CD4-positive, CD25-positive, alpha-beta regulatory T cell (primary cell): ENCODE data around the gene AP3B1. TPM values are rescaled to one million over a fixed set of nuclear protein-coding genes. Genes with fewer than 3 reads are reported as not detected.
A peak's percentile ranks its signal among the peaks of the same experiment; 100 is the strongest.
"Not testable (repeated sequence)": the region's sequence is repeated elsewhere in the genome, so short reads cannot be mapped to it uniquely, and the experiment has no call there.

Experiments used
- ATAC-seq, 2 donors: fragments of 150-1000 bp; cut with Tn5 transposase; one replicate each; pipeline ENCODE4 v1.10.0; 2021; ENCODE audit warnings: low read depth in 2 of 2, moderate number of reproducible peaks in 2 of 2, moderate library complexity in 1 of 2
- DNase-seq, 3 donors: peaks; one replicate each; pipeline versions ENCODE4 v3.0.0 to v3.0.0-alpha.2; 2012 to 2022; ENCODE audit warnings: mixed read lengths in 1 of 3
- H3K27ac ChIP-seq: one replicate; pipeline ENCODE4 v1.7.0; 2013; ENCODE audit warnings: mild to moderate bottlenecking, low read length; ENCODE audit not compliant: insufficient read depth, poor library complexity, severe bottlenecking
- H3K27me3 ChIP-seq: one replicate; pipeline ENCODE4 v1.7.0; 2013; ENCODE audit warnings: low read length; ENCODE audit not compliant: control insufficient read depth, insufficient read depth
- H3K36me3 ChIP-seq: one replicate; pipeline ENCODE4 v1.7.0; 2013; ENCODE audit warnings: mild to moderate bottlenecking, low read length, moderate library complexity; ENCODE audit not compliant: control insufficient read depth, insufficient read depth
- H3K4me1 ChIP-seq: 2 replicates; pipeline ENCODE4 v1.7.0; 2013; ENCODE audit warnings: mild to moderate bottlenecking, low read length; ENCODE audit not compliant: insufficient read depth, control insufficient read depth, poor library complexity, severe bottlenecking
- H3K4me3 ChIP-seq: one replicate; pipeline ENCODE4 v1.7.0; 2013; ENCODE audit warnings: low read depth, mild to moderate bottlenecking, low read length, moderate library complexity
- H3K9me3 ChIP-seq, 2 experiments: 1 replicate in 1 of 2; 2 replicates in 1 of 2; pipeline ENCODE4 v1.7.0; 2013; ENCODE audit warnings: low read length in 2 of 2, mild to moderate bottlenecking in 1 of 2, moderate library complexity in 1 of 2; ENCODE audit not compliant: control insufficient read depth in 2 of 2
- H3K27ac Mint-ChIP-seq, 3 donors: one replicate each; pipeline ENCODE4 v1.8.0; 2020 to 2022; ENCODE audit warnings: mild to moderate bottlenecking in 3 of 3, mixed read lengths in 3 of 3, moderate library complexity in 2 of 3
- H3K27me3 Mint-ChIP-seq: one replicate; pipeline ENCODE4 v1.8.0; 2022; ENCODE audit warnings: mild to moderate bottlenecking, mixed read lengths
- H3K36me3 Mint-ChIP-seq: one replicate; pipeline ENCODE4 v1.8.0; 2020; ENCODE audit warnings: mixed read lengths
- H3K4me1 Mint-ChIP-seq, 4 donors: one replicate each; pipeline ENCODE4 v1.8.0; 2020 to 2022; ENCODE audit warnings: mixed read lengths in 4 of 4, mild to moderate bottlenecking in 1 of 4
- H3K4me3 Mint-ChIP-seq, 4 donors: one replicate each; pipeline ENCODE4 v1.8.0; 2020 to 2022; ENCODE audit warnings: mild to moderate bottlenecking in 4 of 4, mixed read lengths in 4 of 4, moderate library complexity in 3 of 4
- H3K9me3 Mint-ChIP-seq, 7 donors: one replicate each; pipeline ENCODE4 v1.8.0; 2020 to 2022; ENCODE audit warnings: mixed read lengths in 7 of 7, mild to moderate bottlenecking in 3 of 7, moderate library complexity in 2 of 7
- polyA plus RNA-seq, 4 donors: library from polyadenylated mRNA; unstranded; fragments of 300-500 nt; fragmentation: Illumina TruSeq; gene quantifications; one replicate each; pipeline ENCODE4 v1.2.3, GENCODE V29; 2021
- total RNA-seq: library from RNA; stranded (reverse); gene quantifications from one replicate; pipeline ENCODE4 v1.2.3, GENCODE V29; 2022

AP3B1 gene
- total and polyA plus RNA-seq, 5 donors from 2014 or later = 27.9 to 44.5 (median 32.1) TPM

- no peak overlapping the region for H3K27ac ChIP-seq
- H3K27me3 ChIP-seq = no peaks in the 10 kb centered on the region
- peaks cover 16% of the 10 kb centered on the region for H3K36me3 Mint-ChIP-seq
- H3K4me1 Mint-ChIP-seq = peaks cover 0 to 8% (median 2%) of the 10 kb centered on the region in 4 donors
- H3K36me3 ChIP-seq = peaks cover 12% of the 10 kb centered on the region
- H3K4me3 Mint-ChIP-seq = no peak overlapping the region
- no peaks in the 10 kb centered on the region for H3K9me3 Mint-ChIP-seq
- H3K4me3 ChIP-seq = no peak overlapping the region
- DNase-seq (no peak), ATAC-seq (no peak)
- no peaks in the 10 kb centered on the region for H3K27me3 Mint-ChIP-seq
- no peaks in the 10 kb centered on the region for H3K4me1 ChIP-seq
- no peak overlapping the region for H3K27ac Mint-ChIP-seq
- no peaks in the 10 kb centered on the region for H3K9me3 ChIP-seq
Observed at GRCh38 chr5:78215565-78215964, 78.9 kb downstream of the AP3B1 start.

GRCh38 chr5:78213799-78214198 is 80.7 kb downstream of the AP3B1 start:
- Histone ChIP-seq H3K9me3 (no peaks in the 10 kb centered on the region), H3K27ac (no peak overlapping the region), H3K36me3 (peaks cover 12% of the 10 kb centered on the region), H3K4me3 (no peak overlapping the region), H3K27me3 (no peaks in the 10 kb centered on the region), H3K4me1 (no peaks in the 10 kb centered on the region)
- Mint-ChIP-seq H3K9me3 (no peaks in the 10 kb centered on the region), H3K4me3 (no peak overlapping the region), H3K27ac (no peak overlapping the region), H3K36me3 (peaks cover 12% of the 10 kb centered on the region), H3K27me3 (no peaks in the 10 kb centered on the region), H3K4me1 (peaks cover 0 to 5% (median 2%) of the 10 kb centered on the region in 4 donors)
- DNase-seq (no peak), ATAC-seq (no peak)

GRCh38 chr5:78211052-78211451 is 83.4 kb downstream of the AP3B1 start:
- Histone ChIP-seq H3K4me1 (no peaks in the 10 kb centered on the region), H3K36me3 (peaks cover 20% of the 10 kb centered on the region), H3K9me3 (no peaks in the 10 kb centered on the region), H3K27me3 (no peaks in the 10 kb centered on the region), H3K27ac (no peak overlapping the region), H3K4me3 (no peak overlapping the region)
- peaks cover 0 to 6% (median 4%) of the 10 kb centered on the region in 4 donors for H3K4me1 Mint-ChIP-seq
- peaks cover 19% of the 10 kb centered on the region for H3K36me3 Mint-ChIP-seq
- H3K4me3 Mint-ChIP-seq = no peak overlapping the region
- DNase-seq = no peak
- ATAC-seq = no peak
- no peaks in the 10 kb centered on the region for H3K27me3 Mint-ChIP-seq
- no peak overlapping the region for H3K27ac Mint-ChIP-seq
- H3K9me3 Mint-ChIP-seq = no peaks in the 10 kb centered on the region

DNA sequence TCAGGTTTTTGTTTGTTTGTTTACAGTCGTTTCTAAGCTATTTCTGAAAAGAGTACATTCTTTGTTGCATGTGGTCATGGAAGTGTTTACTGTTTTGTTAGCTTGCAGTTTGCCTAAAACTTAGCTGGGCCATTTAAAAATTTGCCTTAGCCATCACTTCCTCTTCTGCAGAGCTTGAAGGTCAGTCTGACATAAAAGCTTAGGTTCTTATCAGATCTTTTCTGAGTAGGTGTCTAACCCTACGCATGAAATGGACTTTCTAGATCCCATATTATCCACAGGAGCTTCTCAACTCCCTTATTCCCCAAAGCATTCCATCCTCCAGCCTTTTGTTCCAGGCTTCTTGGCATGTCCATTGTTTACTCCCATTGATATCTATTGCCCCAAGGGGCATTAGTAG is 90.3 kb downstream of the AP3B1 start:
- Mint-ChIP-seq H3K9me3 (peaks cover 0 to 6% (median 2%) of the 10 kb centered on the region in 7 donors), H3K4me1 (peaks cover 2 to 21% (median 6%) of the 10 kb centered on the region in 4 donors), H3K4me3 (no peak overlapping the region), H3K27ac (no peak overlapping the region), H3K27me3 (no peaks in the 10 kb centered on the region), H3K36me3 (peaks cover 45% of the 10 kb centered on the region)
- H3K27ac ChIP-seq = no peak overlapping the region
- ATAC-seq (no peak), DNase-seq (no peak)
- H3K4me1 ChIP-seq = no peaks in the 10 kb centered on the region
- H3K36me3 ChIP-seq = peaks cover 33% of the 10 kb centered on the region
- H3K27me3 ChIP-seq = no peaks in the 10 kb centered on the region
- no peaks in the 10 kb centered on the region for H3K9me3 ChIP-seq
- H3K4me3 ChIP-seq = no peak overlapping the region

DNA sequence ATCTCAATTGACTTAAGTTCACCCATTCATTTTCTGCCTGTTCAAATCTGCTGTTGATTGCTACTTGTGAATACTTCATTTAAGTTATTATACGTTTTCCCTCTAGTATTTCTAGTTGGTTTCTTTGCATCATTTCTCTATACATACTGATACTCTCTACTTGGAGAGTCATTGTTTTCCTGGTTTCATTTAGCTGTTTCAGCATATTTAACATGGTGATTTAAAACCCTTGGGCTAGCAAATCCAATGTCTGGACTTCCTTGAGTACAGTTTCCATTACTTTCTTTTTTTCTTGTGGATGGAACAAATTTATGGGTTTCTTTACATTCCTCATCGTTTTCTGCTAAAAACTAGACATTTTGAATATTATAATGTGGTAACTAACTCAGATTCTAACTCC is 90.7 kb downstream of the AP3B1 start:
- Histone ChIP-seq H3K27ac (no peak overlapping the region), H3K27me3 (no peaks in the 10 kb centered on the region), H3K4me1 (no peaks in the 10 kb centered on the region), H3K4me3 (no peak overlapping the region), H3K9me3 (no peaks in the 10 kb centered on the region), H3K36me3 (peaks cover 33% of the 10 kb centered on the region)
- Mint-ChIP-seq H3K9me3 (peaks cover 0 to 6% (median 2%) of the 10 kb centered on the region in 7 donors), H3K27me3 (no peaks in the 10 kb centered on the region), H3K4me3 (no peak overlapping the region), H3K27ac (no peak overlapping the region), H3K4me1 (peaks cover 2 to 21% (median 5%) of the 10 kb centered on the region in 4 donors), H3K36me3 (peaks cover 48% of the 10 kb centered on the region)
- no peak for ATAC-seq
- DNase-seq = no peak

- H3K4me3 ChIP-seq = no peak overlapping the region
- peaks cover 0 to 11% (median 6%) of the 10 kb centered on the region in 7 donors for H3K9me3 Mint-ChIP-seq
- H3K4me1 ChIP-seq = no peaks in the 10 kb centered on the region
- ATAC-seq (no peak), DNase-seq (no peak)
- no peaks in the 10 kb centered on the region for H3K27me3 Mint-ChIP-seq
- no peaks in the 10 kb centered on the region for H3K9me3 ChIP-seq
- H3K27ac ChIP-seq = no peak overlapping the region
- H3K27ac Mint-ChIP-seq = peak overlapping the region in 1 of 3 donors; percentile 64
- no peaks in the 10 kb centered on the region for H3K27me3 ChIP-seq
- H3K4me1 Mint-ChIP-seq = peaks cover 14 to 16% (median 14%) of the 10 kb centered on the region in 4 donors
- no peak overlapping the region for H3K4me3 Mint-ChIP-seq
- H3K36me3 ChIP-seq = peaks cover 10% of the 10 kb centered on the region
- H3K36me3 Mint-ChIP-seq = peaks cover 32% of the 10 kb centered on the region
Observed at GRCh38 chr5:78190402-78190801, 104.1 kb downstream of the AP3B1 start.

DNA sequence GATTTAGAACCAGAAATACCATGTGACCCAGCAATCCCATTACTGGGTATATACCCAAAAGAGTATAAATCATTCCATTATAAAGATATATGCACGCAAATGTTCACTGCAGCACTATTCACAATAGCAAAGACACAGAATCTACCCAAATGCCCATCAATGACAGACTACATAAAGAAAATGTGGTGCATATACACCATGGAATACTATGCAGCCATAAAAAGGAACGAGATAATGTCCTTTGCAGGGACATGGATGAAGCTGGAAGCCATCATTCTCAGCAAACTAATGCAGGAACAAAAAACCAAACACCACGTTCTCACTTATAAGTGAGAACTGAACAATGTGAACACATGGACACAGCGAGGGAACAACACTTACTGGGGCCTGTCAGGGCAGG is 105.8 kb downstream of the AP3B1 start:
- H3K36me3 ChIP-seq = peaks cover 10% of the 10 kb centered on the region
- H3K4me3 Mint-ChIP-seq, H3K27me3 Mint-ChIP-seq, H3K4me3 ChIP-seq, H3K27me3 ChIP-seq, H3K9me3 ChIP-seq, H3K27ac Mint-ChIP-seq, ATAC-seq, H3K4me1 ChIP-seq, H3K27ac ChIP-seq, DNase-seq: not testable (repeated sequence)
- Mint-ChIP-seq H3K9me3 (peaks cover 0 to 11% (median 6%) of the 10 kb centered on the region in 7 donors), H3K36me3 (peaks cover 34% of the 10 kb centered on the region), H3K4me1 (peaks cover 19 to 25% (median 20%) of the 10 kb centered on the region in 4 donors)

GRCh38 chr5:78187172-78187571 is 107.3 kb downstream of the AP3B1 start:
- Mint-ChIP-seq H3K4me3 (no peak overlapping the region), H3K9me3 (peaks cover 0 to 11% (median 7%) of the 10 kb centered on the region in 7 donors), H3K27me3 (no peaks in the 10 kb centered on the region), H3K27ac (no peak overlapping the region), H3K4me1 (peaks cover 22 to 27% (median 25%) of the 10 kb centered on the region in 4 donors), H3K36me3 (peaks cover 39% of the 10 kb centered on the region)
- Histone ChIP-seq H3K4me3 (no peak overlapping the region), H3K27me3 (no peaks in the 10 kb centered on the region), H3K27ac (no peak overlapping the region), H3K4me1 (no peaks in the 10 kb centered on the region), H3K36me3 (peaks cover 10% of the 10 kb centered on the region), H3K9me3 (no peaks in the 10 kb centered on the region)
- no peak for DNase-seq
- ATAC-seq = no peak
